LNCaP clone FGC (cell line): ENCODE results near the gene BSG.
"Not testable (repeated sequence)": the region's sequence is repeated elsewhere in the genome, so short reads cannot be mapped to it uniquely, and the experiment has no call there.

ENCODE experiments used
- DNase-seq: peaks from one replicate; pipeline ENCODE4 v3.0.0-alpha.2; 2011; ENCODE audit warnings: low read depth
- H3K4me3 ChIP-seq: 2 replicates; pipeline ENCODE4 v1.5.1; 2011; ENCODE audit warnings: mild to moderate bottlenecking, low read depth, low read length, control low read depth
- CTCF ChIP-seq: IDR thresholded peaks from 2 replicates; pipeline ENCODE4 v1.5.1; 2012; ENCODE audit warnings: mild to moderate bottlenecking; ENCODE audit not compliant: control insufficient read depth, insufficient read depth; ENCODE audit errors: extremely low read depth

BSG gene

GRCh38 chr19:618674-619285 lies 46.4 kb downstream of the BSG start:
- TF ChIP-seq CTCF, result no peak
- no peak for DNase-seq
- H3K4me3 ChIP-seq, result no peak overlapping the region

- H3K4me3 ChIP-seq, result no peak overlapping the region
- TF ChIP-seq CTCF, result no peak
- no peak for DNase-seq
Observed at GRCh38 chr19:619286-620002, 47.0 kb downstream of the BSG start.

GRCh38 chr19:620166-620862 lies 47.9 kb downstream of the BSG start:
- no peak overlapping the region for H3K4me3 ChIP-seq
- DNase-seq, result no peak
- no peak for TF ChIP-seq CTCF

- not testable (repeated sequence) for DNase-seq
Observed at GRCh38 chr19:621191-621590, 48.8 kb downstream of the BSG start.

GRCh38 chr19:621819-622218 lies 49.4 kb downstream of the BSG start:
- no peak for DNase-seq
- no peak overlapping the region for H3K4me3 ChIP-seq
- no peak for TF ChIP-seq CTCF

More at GRCh38 chr19:621191-621590, 48.8 kb downstream of the BSG start:
- H3K4me3 ChIP-seq, result not testable (repeated sequence)

GRCh38 chr19:622666-623065 lies 50.3 kb downstream of the BSG start:
- no peak for DNase-seq
- no peak overlapping the region for H3K4me3 ChIP-seq
- TF ChIP-seq CTCF, result no peak

- no peak overlapping the region for H3K4me3 ChIP-seq
- TF ChIP-seq CTCF, result no peak
- DNase-seq, result no peak
Observed at GRCh38 chr19:623175-623916, 51.0 kb downstream of the BSG start.
